Right lobe of liver (tissue), 4 donors: Measurements from ENCODE around the gene TEX11.

Source experiments
- CTCF ChIP-seq, 4 donors: fragments of 200-600 bp in 3 of 4; fragments of 450-650 bp in 1 of 4; IDR thresholded peaks; one replicate each; pipeline versions ENCODE4 v1.5.1 to v1.8.0; 2016 to 2022; ENCODE audit warnings: antibody characterized with exemption in 4 of 4, mild to moderate bottlenecking in 2 of 4
- POLR2A ChIP-seq: fragments of 450-650 bp; IDR thresholded peaks from one replicate; pipeline ENCODE4 v1.6.1; 2017; ENCODE audit warnings: antibody characterized with exemption, mild to moderate bottlenecking
- donor health status: DM: no; HTN: no; CAD: no.
- donor health status: DM: no; HTN: no; CAD: no.
- donor health status: DM: no; HTN: yes; CAD: no.

DNA sequence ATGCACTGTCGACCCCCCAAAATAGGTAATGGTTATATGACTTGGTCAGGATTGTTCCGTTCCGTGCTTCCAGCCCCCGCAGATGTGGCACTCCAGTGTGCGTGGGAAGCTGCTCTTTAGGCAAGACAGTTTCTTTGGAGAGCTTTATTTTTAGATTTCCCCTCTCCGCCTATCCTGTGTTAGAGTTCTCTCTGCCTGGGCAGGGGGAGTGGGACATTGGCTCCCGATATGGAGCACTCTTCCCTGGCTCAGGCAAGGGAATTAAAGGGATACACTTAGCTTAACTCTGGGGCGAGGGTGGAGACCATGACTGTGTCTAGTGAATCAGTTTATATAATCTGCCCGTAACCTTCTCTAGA, 427.9 kb downstream of the TEX11 start:
- TF ChIP-seq CTCF (IDR thresholded peaks at IDR 0.05) (no peak), POLR2A (no peak)
